Upper lobe of right lung (tissue), 1 donor: ENCODE data around the gene EBF4. TPM values are rescaled to one million over a fixed set of nuclear protein-coding genes. Genes with fewer than 3 reads are reported as not detected.

ENCODE experiments used
- ATAC-seq: fragments of 200-7000 bp; cut with Tn5 transposase; one replicate; pipeline ENCODE4 v1.9.1; 2020; ENCODE audit warnings: mild to moderate bottlenecking, moderate library complexity
- DNase-seq: peaks from one replicate; pipeline ENCODE4 v3.0.0-alpha.2; 2020
- H3K27ac ChIP-seq: fragments of 200-600 bp; one replicate; pipeline ENCODE4 v1.8.0; 2022
- H3K27me3 ChIP-seq: fragments of 200-600 bp; one replicate; pipeline ENCODE4 v1.8.0; 2022; ENCODE audit warnings: mild to moderate bottlenecking
- H3K36me3 ChIP-seq: fragments of 200-600 bp; one replicate; pipeline ENCODE4 v1.8.0; 2022
- H3K4me1 ChIP-seq: fragments of 200-600 bp; one replicate; pipeline ENCODE4 v1.8.0; 2022
- H3K4me3 ChIP-seq: fragments of 200-600 bp; one replicate; pipeline ENCODE4 v1.8.0; 2022; ENCODE audit warnings: mild to moderate bottlenecking
- H3K9me3 ChIP-seq: fragments of 200-600 bp; one replicate; pipeline ENCODE4 v1.8.0; 2022
- CTCF ChIP-seq: fragments of 200-600 bp; IDR thresholded peaks from one replicate; pipeline ENCODE4 v1.8.0; 2022; ENCODE audit warnings: antibody characterized with exemption
- intact Hi-C: fragments of 100-400 bp; cut with DNase I; formaldehyde crosslinking; loops from one replicate; pipeline ENCODE4 v1.11.0; 2022
- total RNA-seq: library from RNA; stranded (reverse); fragmentation: NEBNext Ultra II Directional; extraction: Animal tissue kit (Norgen Biotek cat#: 25700); gene quantifications from one replicate; pipeline ENCODE4 v1.2.1, GENCODE V29; 2021
- donor health status: DM: no; HTN: yes; CAD: no; lungs with severe emphysema.

EBF4 gene
- total RNA-seq, 1 donor from 2014 or later: 19.5 TPM

- intact Hi-C loops: no loop called here
- Histone ChIP-seq H3K9me3 (peaks cover 3% of the 10 kb centered on the region), H3K36me3 (no peaks in the 10 kb centered on the region), H3K27me3 (no peaks in the 10 kb centered on the region), H3K27ac (no peak overlapping the region), H3K4me3 (no peak overlapping the region), H3K4me1 (no peaks in the 10 kb centered on the region)
- DNase-seq: no peak
- peak; percentile 61 for ATAC-seq
- TF ChIP-seq CTCF: no peak
Measured at GRCh38 chr20:2729251-2729713, 36.7 kb downstream of the EBF4 start.

- ATAC-seq: no peak
- no peaks in the 10 kb centered on the region for H3K36me3 ChIP-seq
Measured at GRCh38 chr20:2729791-2730190, 37.2 kb downstream of the EBF4 start.

GRCh38 chr20:2734899-2735298 lies 42.3 kb downstream of the EBF4 start:
- H3K27me3 ChIP-seq: no peaks in the 10 kb centered on the region
- TF ChIP-seq CTCF: no peak
- H3K4me1 ChIP-seq: no peaks in the 10 kb centered on the region
- no peak overlapping the region for H3K27ac ChIP-seq
- H3K4me3 ChIP-seq: no peak overlapping the region
- intact Hi-C loops: no loop called here
- H3K9me3 ChIP-seq: peaks cover 3% of the 10 kb centered on the region
- no peaks in the 10 kb centered on the region for H3K36me3 ChIP-seq
- no peak for DNase-seq
- no peak for ATAC-seq

More at GRCh38 chr20:2729791-2730190, 37.2 kb downstream of the EBF4 start:
- no peaks in the 10 kb centered on the region for H3K27me3 ChIP-seq
- H3K9me3 ChIP-seq: peaks cover 3% of the 10 kb centered on the region
- no peak overlapping the region for H3K27ac ChIP-seq
- H3K4me3 ChIP-seq: no peak overlapping the region
- H3K4me1 ChIP-seq: no peaks in the 10 kb centered on the region
- no peak for DNase-seq
- intact Hi-C loops: no loop called here
- TF ChIP-seq CTCF: no peak

- H3K4me3 ChIP-seq: no peak overlapping the region
- no peaks in the 10 kb centered on the region for H3K36me3 ChIP-seq
- H3K27me3 ChIP-seq: no peaks in the 10 kb centered on the region
- H3K27ac ChIP-seq: no peak overlapping the region
- H3K4me1 ChIP-seq: no peaks in the 10 kb centered on the region
- no peak for TF ChIP-seq CTCF
- intact Hi-C loops: no loop called here
- peaks cover 3% of the 10 kb centered on the region for H3K9me3 ChIP-seq
- no peak for ATAC-seq
- no peak for DNase-seq
Measured at GRCh38 chr20:2736441-2736840, 43.9 kb downstream of the EBF4 start.

- intact Hi-C loops: no loop called here
- Histone ChIP-seq H3K27ac (no peak overlapping the region), H3K4me1 (no peaks in the 10 kb centered on the region), H3K9me3 (no peaks in the 10 kb centered on the region), H3K27me3 (no peaks in the 10 kb centered on the region), H3K4me3 (no peak overlapping the region), H3K36me3 (no peaks in the 10 kb centered on the region)
- ATAC-seq (no peak), DNase-seq (no peak)
- no peak for TF ChIP-seq CTCF
Measured at GRCh38 chr20:2738331-2739041, 45.9 kb downstream of the EBF4 start.
